Stimulated activated effector memory CD8-positive, alpha-beta T cell treated with anti-CD3 and anti-CD28 coated beads, Interleukin-12 subunit alpha, Interleukin-12 subunit beta, amount 100 ng/mL, for 72 hours (primary cell): ENCODE data around the gene TRIM37.
"Not testable (repeated sequence)": the region's sequence is repeated elsewhere in the genome, so short reads cannot be mapped to it uniquely, and the experiment has no call there.

Source experiments
- ATAC-seq: fragments of 150-1000 bp; cut with Tn5 transposase; 2 replicates; pipeline ENCODE4 v1.10.0; 2021
- DNase-seq, 2 donors: peaks; one replicate each; pipeline ENCODE4 v3.0.0; 2021 to 2022; ENCODE audit warnings: low spot score in 2 of 2
- H3K27ac Mint-ChIP-seq: one replicate; pipeline ENCODE4 v1.8.0; 2022; ENCODE audit warnings: mild to moderate bottlenecking, mixed read lengths
- H3K36me3 Mint-ChIP-seq: one replicate; pipeline ENCODE4 v1.8.0; 2022; ENCODE audit warnings: mild to moderate bottlenecking, mixed read lengths
- H3K4me1 Mint-ChIP-seq: one replicate; pipeline ENCODE4 v1.8.0; 2022; ENCODE audit warnings: mixed read lengths
- H3K4me3 Mint-ChIP-seq: one replicate; pipeline ENCODE4 v1.8.0; 2022; ENCODE audit warnings: mild to moderate bottlenecking, mixed read lengths
- H3K9me3 Mint-ChIP-seq: one replicate; pipeline ENCODE4 v1.8.0; 2022; ENCODE audit warnings: mixed read lengths

Gene TRIM37, protein sequence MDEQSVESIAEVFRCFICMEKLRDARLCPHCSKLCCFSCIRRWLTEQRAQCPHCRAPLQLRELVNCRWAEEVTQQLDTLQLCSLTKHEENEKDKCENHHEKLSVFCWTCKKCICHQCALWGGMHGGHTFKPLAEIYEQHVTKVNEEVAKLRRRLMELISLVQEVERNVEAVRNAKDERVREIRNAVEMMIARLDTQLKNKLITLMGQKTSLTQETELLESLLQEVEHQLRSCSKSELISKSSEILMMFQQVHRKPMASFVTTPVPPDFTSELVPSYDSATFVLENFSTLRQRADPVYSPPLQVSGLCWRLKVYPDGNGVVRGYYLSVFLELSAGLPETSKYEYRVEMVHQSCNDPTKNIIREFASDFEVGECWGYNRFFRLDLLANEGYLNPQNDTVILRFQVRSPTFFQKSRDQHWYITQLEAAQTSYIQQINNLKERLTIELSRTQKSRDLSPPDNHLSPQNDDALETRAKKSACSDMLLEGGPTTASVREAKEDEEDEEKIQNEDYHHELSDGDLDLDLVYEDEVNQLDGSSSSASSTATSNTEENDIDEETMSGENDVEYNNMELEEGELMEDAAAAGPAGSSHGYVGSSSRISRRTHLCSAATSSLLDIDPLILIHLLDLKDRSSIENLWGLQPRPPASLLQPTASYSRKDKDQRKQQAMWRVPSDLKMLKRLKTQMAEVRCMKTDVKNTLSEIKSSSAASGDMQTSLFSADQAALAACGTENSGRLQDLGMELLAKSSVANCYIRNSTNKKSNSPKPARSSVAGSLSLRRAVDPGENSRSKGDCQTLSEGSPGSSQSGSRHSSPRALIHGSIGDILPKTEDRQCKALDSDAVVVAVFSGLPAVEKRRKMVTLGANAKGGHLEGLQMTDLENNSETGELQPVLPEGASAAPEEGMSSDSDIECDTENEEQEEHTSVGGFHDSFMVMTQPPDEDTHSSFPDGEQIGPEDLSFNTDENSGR

DNA sequence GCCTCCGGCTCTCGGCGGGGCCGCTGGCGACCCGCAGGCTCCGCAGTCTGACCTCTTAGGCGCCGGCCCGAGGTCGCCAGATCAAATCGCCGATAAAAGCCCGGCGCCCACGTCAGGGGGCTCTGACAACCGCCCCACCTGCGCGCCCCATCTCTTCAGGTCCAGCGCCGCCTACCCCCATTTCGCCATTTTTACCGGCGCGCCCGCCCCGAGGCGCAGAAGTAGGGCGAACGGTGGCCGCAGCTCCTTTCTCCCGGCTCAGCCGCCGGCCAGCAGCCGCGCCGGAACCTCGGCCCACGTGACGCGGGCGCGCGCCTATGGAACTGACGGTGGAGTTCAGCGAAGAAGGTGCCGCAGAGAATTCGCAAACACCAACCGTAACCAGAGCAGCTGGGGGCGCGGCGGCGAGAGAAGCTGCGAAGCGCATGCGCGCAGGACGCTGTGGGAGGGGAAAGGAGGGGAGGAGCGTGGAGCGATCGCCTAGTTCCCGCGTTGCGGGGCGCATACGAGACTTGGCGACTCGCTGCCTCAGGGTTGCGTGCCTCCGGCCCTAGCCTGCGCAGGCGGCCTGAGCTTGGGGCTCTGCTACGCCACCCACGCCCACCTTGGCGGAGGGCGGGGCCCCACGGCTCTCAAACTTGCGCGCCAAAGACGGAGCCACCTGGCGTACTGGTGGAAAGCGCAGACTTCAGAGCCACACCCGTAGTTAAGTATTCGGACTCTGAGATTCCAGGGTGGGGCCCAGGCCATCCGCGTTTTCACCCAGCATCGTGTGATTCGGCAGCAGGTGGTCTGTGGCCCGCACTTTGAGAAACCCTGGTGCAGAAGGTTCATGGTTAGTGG, at the start of gene TRIM37:
Gene TRIM37 (minus strand): TSS at position 418 of the 843 bp plus-strand sequence. CDS start 419 bp downstream, outside the sequence.
- Mint-ChIP-seq H3K9me3 (no peaks in the 10 kb centered on the region), H3K36me3 (peaks cover 73% of the 10 kb centered on the region), H3K4me1 (peaks cover 28% of the 10 kb centered on the region), H3K27ac (peak within 1 kb of the TSS; percentile 97), H3K4me3 (peak within 1 kb of the TSS; percentile 96)
- ATAC-seq (peak; percentile 96), DNase-seq (peak; percentile 98 to 100)

DNA sequence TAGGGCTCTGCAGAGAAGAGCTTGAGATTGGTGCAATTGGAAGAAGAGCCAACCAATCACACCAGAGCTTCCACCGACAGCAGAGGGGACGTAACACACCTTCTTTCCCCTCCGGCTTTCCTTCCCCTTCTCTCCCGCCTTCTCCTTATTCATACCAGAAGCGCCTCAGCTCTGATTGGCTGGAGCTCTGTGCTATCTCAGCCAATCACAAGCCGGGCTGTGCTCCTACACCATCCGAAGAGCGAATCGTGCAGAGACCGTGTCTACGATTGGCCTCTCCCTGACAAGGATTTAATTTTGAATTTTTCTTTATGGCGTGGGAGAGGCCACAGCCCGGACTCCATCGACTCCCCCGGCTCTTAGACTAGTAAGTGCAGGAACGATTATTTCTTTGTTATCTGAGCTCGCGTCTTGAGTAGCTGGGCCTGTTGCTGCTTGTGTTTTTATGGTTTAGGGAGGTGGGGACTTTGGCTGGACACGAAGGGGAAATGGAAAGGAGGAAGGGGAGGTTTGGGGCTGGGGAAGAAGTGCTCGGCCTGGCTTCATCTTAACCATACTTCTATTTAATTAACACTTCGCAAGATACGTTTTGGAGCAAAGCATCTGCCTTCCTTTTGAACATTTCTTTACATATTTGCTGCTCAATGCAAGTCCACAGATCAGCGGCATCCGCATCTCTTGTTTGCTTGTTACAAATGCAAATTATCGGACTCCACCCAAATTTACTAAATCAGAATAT, 48.9 kb upstream of the TRIM37 start, which contains the start of gene PRR11:
Gene PRR11 (plus strand): TSS at position 308 of the 739 bp plus-strand sequence. CDS start 14,007 bp downstream, outside the sequence.
- peaks cover 14% of the 10 kb centered on the region for H3K36me3 Mint-ChIP-seq
- DNase-seq (peak; percentile 74 to 93), ATAC-seq (peak; percentile 91)

DNA sequence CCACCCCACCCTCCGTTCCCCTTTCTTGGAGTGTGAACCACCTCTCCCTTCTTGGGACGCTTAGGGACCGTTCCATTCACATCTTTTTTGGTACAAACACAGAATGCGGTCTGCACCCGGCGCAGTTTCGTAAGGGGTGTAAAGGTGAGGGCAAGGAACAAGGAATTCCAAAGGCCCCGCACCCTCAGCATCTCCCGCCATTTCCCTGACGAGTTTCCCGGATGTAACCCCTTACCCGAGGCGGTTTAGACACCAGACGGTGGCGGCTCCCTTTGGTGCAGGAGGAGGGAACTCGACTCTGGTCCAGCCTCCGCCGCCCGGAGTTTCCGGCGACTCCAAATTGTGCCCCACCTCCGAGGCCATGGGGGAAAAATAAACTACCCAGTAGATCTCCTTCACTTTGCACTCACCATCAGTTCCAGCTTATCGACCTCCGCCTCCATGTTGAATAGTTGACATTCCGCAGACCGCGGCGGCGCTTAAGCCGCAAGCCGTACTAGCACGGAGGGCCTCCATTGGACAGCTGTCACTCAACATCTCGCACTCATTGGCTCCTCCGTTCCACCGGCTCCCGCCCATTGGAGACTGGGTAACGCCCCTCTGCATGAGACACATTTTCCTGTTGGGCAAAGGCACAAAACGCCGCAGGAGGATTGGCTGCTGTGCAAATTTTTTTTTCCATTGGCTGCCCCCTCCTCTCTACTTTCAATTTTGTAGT, 48.2 kb upstream of the TRIM37 start, which contains the start of gene SKA2:
Gene SKA2 (minus strand): TSS at position 466 of the 718 bp plus-strand sequence. CDS start 23 bp downstream, at position 443.
- DNase-seq (peak; percentile 81 to 98), ATAC-seq (peak; percentile 90)
- peaks cover 14% of the 10 kb centered on the region for H3K36me3 Mint-ChIP-seq
- H3K4me3 Mint-ChIP-seq: no peak within 1 kb of the TSS
- no peaks in the 10 kb centered on the region for H3K9me3 Mint-ChIP-seq
- H3K27ac Mint-ChIP-seq: no peak within 1 kb of the TSS
- H3K4me1 Mint-ChIP-seq: peaks cover 36% of the 10 kb centered on the region

More for the DNA sequence above, 48.9 kb upstream of the TRIM37 start, which contains the start of gene PRR11:
- H3K4me1 Mint-ChIP-seq: peaks cover 41% of the 10 kb centered on the region
- no peaks in the 10 kb centered on the region for H3K9me3 Mint-ChIP-seq
- H3K27ac Mint-ChIP-seq: no peak within 1 kb of the TSS
- no peak within 1 kb of the TSS for H3K4me3 Mint-ChIP-seq

DNA sequence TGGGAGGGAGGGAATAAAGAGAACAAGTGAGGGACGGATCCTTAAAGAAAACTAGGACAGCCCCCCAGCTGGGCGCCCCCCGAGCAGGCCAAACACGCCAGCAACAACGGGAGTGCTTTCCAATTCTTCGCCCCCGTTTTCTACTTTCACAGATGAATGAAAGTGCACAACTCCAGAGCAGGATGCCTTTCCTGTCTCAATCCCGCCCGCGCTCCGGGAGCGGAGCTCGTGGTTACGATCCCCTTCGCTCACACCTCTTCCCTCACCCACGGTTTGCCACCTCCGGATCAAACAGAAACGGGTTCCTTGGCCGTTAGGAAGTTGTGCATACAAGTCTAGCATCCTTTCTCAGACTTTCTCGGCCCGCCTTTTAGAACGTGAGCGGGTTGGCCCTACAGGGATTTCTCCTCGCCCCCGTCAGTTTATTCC, 47.6 kb upstream of the TRIM37 start:
- H3K4me1 Mint-ChIP-seq: peaks cover 35% of the 10 kb centered on the region

DNA sequence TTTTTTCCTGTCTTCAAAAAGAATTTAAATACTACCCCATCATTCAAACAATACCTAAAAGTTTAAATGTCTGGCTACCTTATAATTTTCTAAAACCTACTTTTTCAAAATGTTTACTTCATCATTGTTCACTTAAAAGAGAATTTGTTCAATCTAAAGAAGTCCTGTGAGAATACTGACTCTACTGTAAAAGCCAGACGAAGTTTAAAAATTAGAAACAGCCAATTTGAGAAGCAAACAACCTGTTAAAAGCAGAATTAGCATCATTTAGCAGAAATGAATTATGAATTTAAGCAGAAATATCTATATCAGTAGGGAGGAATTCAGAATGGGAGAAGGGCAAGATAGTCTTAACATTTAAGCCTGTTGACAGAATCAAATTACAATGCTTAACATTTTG, 46.2 kb upstream of the TRIM37 start:
- Mint-ChIP-seq H3K36me3 (peaks cover 14% of the 10 kb centered on the region), H3K27ac (no peak overlapping the region), H3K9me3 (no peaks in the 10 kb centered on the region), H3K4me1 (peaks cover 30% of the 10 kb centered on the region), H3K4me3 (no peak overlapping the region)
- DNase-seq (no peak), ATAC-seq (no peak)

More for the DNA sequence above, 47.6 kb upstream of the TRIM37 start:
- Mint-ChIP-seq H3K36me3 (peaks cover 14% of the 10 kb centered on the region), H3K9me3 (no peaks in the 10 kb centered on the region), H3K27ac (no peak overlapping the region), H3K4me3 (no peak overlapping the region)
- DNase-seq (peak; percentile 33 to 74), ATAC-seq (no peak)

DNA sequence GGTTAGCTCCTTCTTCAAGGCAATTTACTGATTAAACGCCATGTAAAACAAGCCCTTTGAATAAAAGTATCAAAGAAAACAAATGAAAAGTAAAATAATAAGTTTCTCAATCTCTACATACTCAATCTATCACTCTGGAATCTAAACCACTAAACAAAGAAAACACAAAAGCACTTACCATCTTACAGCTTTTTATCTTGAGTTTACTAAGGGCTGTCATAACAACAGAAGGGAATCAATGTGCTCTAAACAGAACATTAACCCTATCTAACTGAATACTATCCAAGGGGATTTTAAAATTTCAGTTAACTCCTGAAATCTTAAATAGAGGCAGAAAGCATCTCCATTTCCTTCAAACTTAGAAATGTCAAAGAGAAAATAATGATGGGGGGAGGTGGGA, 44.9 kb upstream of the TRIM37 start:
- H3K4me1 Mint-ChIP-seq: peaks cover 30% of the 10 kb centered on the region
- H3K4me3 Mint-ChIP-seq: peak overlapping the region; percentile 7
- peak overlapping the region; percentile 4 for H3K27ac Mint-ChIP-seq
- peaks cover 14% of the 10 kb centered on the region for H3K36me3 Mint-ChIP-seq
- ATAC-seq: no peak
- H3K9me3 Mint-ChIP-seq: no peaks in the 10 kb centered on the region
- no peak for DNase-seq

DNA sequence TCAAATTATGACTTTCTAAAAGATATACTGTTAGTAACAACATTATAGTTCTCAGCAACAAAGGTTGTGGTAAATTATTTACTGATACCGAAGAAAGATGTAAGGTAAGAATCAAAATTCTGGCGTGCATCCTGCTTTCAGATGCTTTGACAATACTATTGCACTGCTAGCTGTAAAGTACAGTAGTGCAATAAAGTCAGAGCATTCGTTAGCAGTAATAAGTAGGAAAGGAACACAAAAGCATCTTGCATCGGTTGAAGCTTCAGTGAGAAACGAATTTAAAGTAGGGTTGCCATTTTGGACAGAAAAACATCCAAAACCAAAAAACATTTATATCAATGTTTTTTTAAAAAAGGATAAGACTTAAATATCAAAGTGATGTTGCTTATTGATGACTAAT, 44.3 kb upstream of the TRIM37 start:
- H3K36me3 Mint-ChIP-seq: peaks cover 14% of the 10 kb centered on the region
- no peak for ATAC-seq
- H3K4me3 Mint-ChIP-seq: no peak overlapping the region
- peak overlapping the region; percentile 4 for H3K27ac Mint-ChIP-seq
- H3K4me1 Mint-ChIP-seq: peaks cover 30% of the 10 kb centered on the region
- DNase-seq: no peak
- H3K9me3 Mint-ChIP-seq: no peaks in the 10 kb centered on the region

DNA sequence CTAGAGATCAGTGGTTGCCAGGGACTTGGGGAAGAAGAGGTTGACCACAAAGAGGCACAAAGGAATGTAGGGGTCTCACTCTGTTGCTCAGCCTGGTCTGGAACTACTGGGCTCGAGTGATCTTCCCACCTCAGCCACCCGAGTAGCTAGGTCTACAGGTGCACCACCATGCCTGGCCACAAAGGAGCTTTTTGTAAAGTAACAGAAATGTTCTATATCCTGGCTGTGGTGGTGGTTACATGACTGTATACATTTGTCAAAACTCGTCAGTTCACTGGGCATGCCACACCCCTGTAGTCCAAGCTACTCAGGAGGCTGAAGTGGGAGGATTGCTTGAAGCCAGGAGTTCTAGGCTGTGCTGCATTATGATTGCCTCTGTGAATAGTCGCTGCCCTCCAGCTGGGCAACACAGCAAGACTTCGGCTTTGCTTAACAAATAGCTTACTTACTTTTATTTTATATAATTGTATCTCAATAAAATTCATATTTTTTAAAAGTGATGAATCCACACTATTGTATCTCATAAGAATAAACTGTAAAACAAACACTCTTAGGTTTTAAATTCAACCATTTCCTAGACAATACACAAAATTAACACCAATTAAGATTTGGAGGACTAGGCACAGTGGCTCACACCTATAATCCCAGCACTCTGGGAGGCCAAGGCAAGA, 43.3 kb upstream of the TRIM37 start:
- no peak overlapping the region for H3K4me3 Mint-ChIP-seq
- H3K4me1 Mint-ChIP-seq: peaks cover 30% of the 10 kb centered on the region
- no peaks in the 10 kb centered on the region for H3K9me3 Mint-ChIP-seq
- H3K36me3 Mint-ChIP-seq: peaks cover 14% of the 10 kb centered on the region
- DNase-seq (peak in 1 of 2 donors; percentile 50), ATAC-seq (peak; percentile 57)
- no peak overlapping the region for H3K27ac Mint-ChIP-seq

DNA sequence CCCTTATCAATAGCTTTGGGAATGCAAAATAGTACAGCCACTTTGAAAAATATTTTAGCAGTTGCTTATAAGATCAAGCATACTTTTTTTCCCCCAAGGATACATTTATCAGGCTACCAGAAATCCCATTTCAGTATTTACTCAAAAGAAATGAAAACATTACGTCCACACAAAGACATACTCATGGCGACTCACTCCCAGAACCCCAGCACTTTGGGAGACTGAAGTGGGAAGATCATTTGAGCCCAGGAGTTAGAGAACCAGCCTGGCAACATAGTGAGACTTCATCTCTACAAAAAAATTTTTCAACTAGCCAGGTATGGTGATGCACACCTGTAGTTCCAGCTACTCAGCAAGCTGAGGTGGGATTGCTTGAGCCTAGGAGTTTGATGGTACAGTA, 42.4 kb upstream of the TRIM37 start:
- peaks cover 17% of the 10 kb centered on the region for H3K36me3 Mint-ChIP-seq
- H3K4me1 Mint-ChIP-seq: peaks cover 28% of the 10 kb centered on the region
- no peaks in the 10 kb centered on the region for H3K9me3 Mint-ChIP-seq
- H3K4me3 Mint-ChIP-seq: no peak overlapping the region
- DNase-seq (peak in 1 of 2 donors; percentile 34), ATAC-seq (no peak)
- H3K27ac Mint-ChIP-seq: no peak overlapping the region

DNA sequence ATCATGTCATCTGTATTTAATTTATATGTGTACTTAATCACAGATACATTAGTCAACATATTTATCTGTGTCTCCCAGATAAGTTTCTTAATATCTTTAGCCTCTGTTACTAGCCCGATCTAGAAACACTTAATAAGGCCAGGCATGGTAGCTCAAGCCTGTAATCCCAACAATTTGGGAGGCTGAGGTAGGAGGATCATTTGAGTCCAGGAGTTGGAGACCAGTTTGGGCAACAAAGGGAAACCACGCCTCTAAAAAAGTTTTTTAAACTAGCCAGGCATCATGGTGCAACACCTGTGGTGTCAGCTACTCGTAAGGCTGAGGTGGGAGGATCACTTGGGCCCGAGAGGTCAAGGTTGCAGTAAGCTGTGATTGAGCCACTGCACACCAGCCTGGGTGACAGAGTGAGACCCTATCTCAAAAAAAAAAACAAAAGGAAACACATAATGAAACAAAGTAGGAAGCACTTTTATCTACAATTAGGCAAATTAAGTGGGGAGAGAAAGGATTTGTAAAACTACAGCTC, 39.0 kb upstream of the TRIM37 start:
- ATAC-seq (no peak), DNase-seq (no peak)
- Mint-ChIP-seq H3K4me1 (peaks cover 7% of the 10 kb centered on the region), H3K27ac (no peak overlapping the region), H3K9me3 (no peaks in the 10 kb centered on the region), H3K36me3 (peaks cover 6% of the 10 kb centered on the region), H3K4me3 (no peak overlapping the region)

DNA sequence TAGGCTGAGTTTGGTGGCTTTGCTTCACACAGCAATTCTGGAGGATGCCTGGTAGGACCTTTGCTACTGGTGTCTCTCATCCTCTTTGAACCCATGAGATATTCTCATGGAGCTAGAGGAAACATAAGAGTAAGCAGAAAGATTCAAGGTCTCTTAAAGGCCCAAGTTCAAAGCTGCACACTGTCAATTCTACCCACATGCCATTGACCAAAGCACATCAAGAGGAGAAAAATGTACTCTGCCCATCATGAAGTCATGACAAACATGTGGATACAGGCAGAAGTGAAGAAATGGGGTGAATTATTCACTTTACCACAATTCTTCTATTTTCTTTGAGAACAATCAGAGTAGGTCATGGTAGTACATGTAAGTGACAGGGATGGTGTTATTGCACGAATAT, 35.2 kb upstream of the TRIM37 start:
- DNase-seq (no peak), ATAC-seq (no peak)
- Mint-ChIP-seq H3K27ac (no peak overlapping the region), H3K9me3 (no peaks in the 10 kb centered on the region), H3K36me3 (peaks cover 6% of the 10 kb centered on the region), H3K4me1 (no peaks in the 10 kb centered on the region), H3K4me3 (no peak overlapping the region)

DNA sequence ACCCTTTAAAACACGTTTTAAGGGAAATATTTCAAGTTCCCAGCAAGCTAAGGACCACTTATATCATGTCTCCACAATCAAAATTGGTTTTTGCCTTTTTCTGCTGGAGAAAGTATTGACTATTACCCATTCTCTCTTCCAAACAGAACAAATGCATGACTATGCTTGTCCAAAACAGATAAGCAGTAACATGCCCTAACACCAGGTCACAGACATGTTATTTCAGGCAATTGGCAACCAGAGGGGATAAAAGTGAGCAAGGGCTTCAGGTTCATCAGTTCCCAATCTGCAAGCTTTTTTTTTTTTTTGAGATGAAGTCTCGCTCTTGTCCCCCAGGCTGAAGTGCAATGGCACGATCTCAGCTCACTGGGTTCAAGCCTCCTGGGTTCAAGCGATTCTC, 33.3 kb upstream of the TRIM37 start:
- no peaks in the 10 kb centered on the region for H3K9me3 Mint-ChIP-seq
- ATAC-seq: no peak
- no peaks in the 10 kb centered on the region for H3K4me1 Mint-ChIP-seq
- DNase-seq: no peak
- H3K36me3 Mint-ChIP-seq: peaks cover 6% of the 10 kb centered on the region
- H3K4me3 Mint-ChIP-seq: no peak overlapping the region
- no peak overlapping the region for H3K27ac Mint-ChIP-seq

DNA sequence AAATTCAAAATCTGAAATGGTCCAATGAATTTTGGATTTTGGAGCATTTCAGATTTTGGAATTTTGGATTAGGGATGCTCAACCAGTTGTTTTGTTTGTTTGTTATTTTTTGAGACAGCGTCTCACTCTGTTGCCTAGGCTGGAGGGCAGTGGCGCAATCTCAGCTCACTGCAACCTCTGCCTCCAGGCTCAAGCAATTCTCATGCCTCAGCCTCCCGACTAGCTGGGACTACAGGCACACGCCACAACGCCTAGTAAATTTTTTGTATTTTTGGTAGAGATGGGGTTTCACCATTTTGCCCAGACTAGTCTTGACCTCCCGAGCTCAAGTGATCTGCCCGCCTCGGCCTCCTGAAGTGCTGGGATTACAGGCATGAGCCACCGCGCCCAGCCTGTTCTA, 31.7 kb upstream of the TRIM37 start:
- not testable (repeated sequence) for H3K4me3 Mint-ChIP-seq, DNase-seq, H3K4me1 Mint-ChIP-seq, ATAC-seq, H3K27ac Mint-ChIP-seq, H3K9me3 Mint-ChIP-seq, H3K36me3 Mint-ChIP-seq
